Motor neuron (in vitro differentiated cells): Measurements from ENCODE around the gene DBH. TPM values are rescaled to one million over a fixed set of nuclear protein-coding genes. Genes with fewer than 3 reads are reported as not detected.

ENCODE experiments used
- ATAC-seq, 8 experiments: fragments of 200-7000 bp; cut with Tn5 transposase; replicated peaks in 6 of 8; 2 replicates each; pipeline ENCODE4 v1.8.0; 2021; ENCODE audit warnings: mild to moderate bottlenecking in 8 of 8, moderate library complexity in 8 of 8
- H3K27ac ChIP-seq, 2 donors: fragments of 250-450 bp; sonication (Bioruptor Pico); 2 replicates each; pipeline ENCODE4 v1.9.0; 2021; ENCODE audit warnings: antibody characterized with exemption in 2 of 2, mild to moderate bottlenecking in 2 of 2, moderate library complexity in 1 of 2
- H3K4me1 ChIP-seq, 2 donors: fragments of 250-450 bp; sonication (Bioruptor Pico); replicated peaks in 1 of 2; 2 replicates each; pipeline ENCODE4 v1.6.1; 2021; ENCODE audit warnings: antibody characterized with exemption in 2 of 2, mild to moderate bottlenecking in 2 of 2, moderate library complexity in 1 of 2
- H3K4me3 ChIP-seq, 5 donors: fragments of 250-450 bp; sonication (Bioruptor Pico); 2 replicates each; pipeline ENCODE4 v1.9.0; 2021; ENCODE audit warnings: antibody characterized with exemption in 5 of 5, mild to moderate bottlenecking in 5 of 5, moderate library complexity in 4 of 5
- WGBS, 10 experiments: fragments of 450-650 bp; shearing (Covaris generic); methylation state at CpG; one replicate each; pipeline ENCODE4 v1.0.0; 2022; 5-methylcytosine and 5-hydroxymethylcytosine counted together
- in situ Hi-C, 9 experiments: fragments of 400-800 bp; cut with MboI; loops; one replicate each; pipeline ENCODE4 v1.15.0; 2021; ENCODE audit warnings: low sequenced_read_pairs in 9 of 9, low pct_unique_long_range_greater_than_20kb in 2 of 9; ENCODE audit not compliant: unreplicated experiment in 9 of 9
- total RNA-seq, 8 experiments: library from RNA; unstranded; fragments of 300-600 nt; gene quantifications; 2 replicates each; pipeline versions ENCODE4 v1.2.3 to v1.2.4, GENCODE V29; 2022

Gene DBH
- total RNA-seq, 8 experiments from 2014 or later, result 0.07 to 1.7 (median 0.20) TPM

DNA sequence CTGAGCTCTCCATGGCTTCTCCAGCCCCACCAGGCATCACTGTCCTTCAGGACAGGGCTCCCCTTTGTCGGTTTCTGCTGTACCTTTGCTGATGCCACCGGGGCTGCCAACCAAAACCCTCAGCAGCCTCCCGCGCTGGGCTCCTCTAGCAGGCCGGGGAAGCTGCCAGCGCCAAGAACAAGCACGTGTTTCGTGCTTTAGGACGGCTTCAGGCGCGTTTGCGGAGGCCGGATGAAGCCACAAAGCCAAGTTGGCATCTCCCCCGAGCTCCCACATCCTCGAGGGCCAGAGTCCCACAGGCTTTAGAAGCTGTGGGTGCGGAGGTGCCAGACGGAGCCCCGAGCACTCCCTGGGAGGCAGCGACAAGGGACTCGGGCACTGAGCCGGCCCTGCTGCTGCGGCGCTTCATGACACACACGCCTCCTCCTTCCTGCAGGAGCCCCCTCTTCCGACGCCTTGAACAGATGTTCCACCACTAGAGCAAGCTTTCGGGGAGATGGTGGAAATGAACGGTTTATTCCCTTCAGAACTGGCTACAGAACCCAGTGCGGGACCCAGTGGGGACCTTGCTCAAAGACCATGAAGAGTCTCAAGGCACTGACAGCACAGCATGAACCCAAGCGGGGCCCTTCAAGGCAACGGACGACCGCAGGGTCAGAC lies 65.3 kb downstream of the DBH start:
- WGBS, 10 experiments, result 90 to 100% (median 91%) methylated on average over 1 to 14 of the region's 33 CpGs; no CpG with 5 or more reads in 7 of the 10 experiments
- Histone ChIP-seq H3K4me1 (peaks cover 27 to 33% of the 10 kb centered on the region in 2 donors), H3K27ac (no peak overlapping the region), H3K4me3 (no peak overlapping the region)
- in situ Hi-C loops, result loop anchor here in 1 of 9 experiments (25.0 kb wide), 1 partner anchor 164 kb away; the partner anchor contains the start of gene ADAMTSL2
- ATAC-seq, result peak in 1 of 8 experiments; percentile 17

DNA sequence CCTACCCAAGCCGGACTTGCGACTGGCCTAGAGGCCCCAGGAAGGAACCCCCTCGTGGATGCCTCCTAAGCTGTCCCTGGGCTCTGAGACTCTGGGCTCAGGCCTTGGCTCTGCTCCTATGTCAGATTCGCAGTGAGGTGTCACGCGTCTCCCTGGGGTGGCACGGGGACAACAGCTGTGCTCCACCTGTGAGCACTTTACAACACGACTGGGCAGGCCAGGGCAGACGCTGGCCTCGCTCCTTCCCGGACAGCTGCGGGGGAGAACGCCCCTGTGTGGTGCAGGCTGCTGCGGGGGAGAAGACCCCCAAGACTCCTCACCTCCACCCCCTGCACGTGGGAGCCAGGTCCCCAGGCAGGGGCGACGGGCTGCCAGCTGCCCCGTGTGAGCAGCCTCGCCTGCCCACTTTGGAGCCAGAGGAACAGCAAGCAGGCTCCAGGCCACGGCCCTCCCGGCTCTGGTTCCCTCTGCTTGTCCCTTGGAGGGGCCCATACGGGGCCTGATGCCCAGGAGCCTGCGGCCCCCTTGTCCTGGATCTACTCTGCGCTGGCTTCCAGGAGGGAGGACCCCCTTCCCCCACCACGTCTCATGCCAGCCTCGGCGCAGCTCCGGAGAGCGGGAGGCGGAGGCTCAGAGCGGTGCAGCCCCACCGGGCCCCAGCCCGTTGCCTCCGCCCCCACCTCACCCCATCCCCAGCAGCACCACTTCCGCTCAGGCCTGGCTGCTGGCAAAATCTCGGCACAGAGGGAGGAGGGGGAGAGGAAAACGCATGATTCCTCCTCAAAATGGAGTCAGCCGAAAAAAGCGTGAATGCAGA lies 66.0 kb downstream of the DBH start:
- Histone ChIP-seq H3K4me3 (no peak overlapping the region), H3K27ac (no peak overlapping the region), H3K4me1 (peaks cover 34 to 38% of the 10 kb centered on the region in 2 donors)
- in situ Hi-C loops, result loop anchor here in 1 of 9 experiments (25.0 kb wide), 1 partner anchor 165 kb away; the partner anchor contains the start of gene ADAMTSL2
- 0 to 100% (median 62%) methylated on average over 1 to 5 of the region's 39 CpGs; no CpG with 5 or more reads in 4 of the 10 experiments for WGBS, 10 experiments
- ATAC-seq, result peak in 6 of 8 experiments; percentile 30 to 74 (median 61)

DNA sequence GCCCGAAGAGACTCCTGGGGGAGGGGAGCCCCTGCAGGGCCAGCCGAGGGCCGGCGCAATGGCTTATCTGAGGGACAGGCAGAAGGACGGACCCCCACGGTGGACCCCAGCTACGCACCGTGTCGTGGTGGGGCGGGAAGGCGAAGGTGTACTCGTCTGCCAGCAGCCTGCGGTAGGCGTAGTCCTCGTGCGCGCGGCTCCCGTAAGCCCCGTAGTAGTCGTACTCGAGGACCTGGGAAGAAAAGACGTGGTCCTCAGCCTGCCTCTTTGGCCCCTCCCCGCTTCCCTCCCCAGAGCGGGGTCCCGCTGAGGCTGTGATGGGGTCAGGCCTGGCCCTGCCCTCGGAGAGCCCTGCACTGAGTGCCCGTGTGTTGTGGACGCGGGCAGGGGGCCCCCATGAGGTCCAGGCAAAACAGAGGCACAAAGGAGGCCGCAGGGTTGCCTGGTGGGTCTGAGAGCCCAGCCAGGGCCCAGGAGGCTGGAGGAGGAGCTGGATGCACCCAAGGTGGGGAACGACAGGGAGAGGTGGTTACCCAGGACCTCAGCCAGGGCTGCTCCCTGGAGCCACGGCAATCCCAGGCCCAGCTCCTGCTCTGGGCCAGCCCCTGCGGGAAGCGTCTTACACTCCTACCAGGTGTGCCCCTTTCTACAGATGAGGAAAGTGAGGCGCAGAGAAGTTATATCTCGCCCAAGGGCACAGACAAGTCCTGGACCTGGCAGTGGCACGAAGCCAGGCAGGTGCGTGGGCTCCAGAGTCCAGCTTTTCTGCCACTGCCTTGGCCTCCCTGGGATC lies 66.8 kb downstream of the DBH start:
- ATAC-seq, result peak in 4 of 8 experiments; percentile 7 to 25 (median 22)
- Histone ChIP-seq H3K4me3 (no peak overlapping the region), H3K27ac (no peak overlapping the region), H3K4me1 (peaks cover 34 to 42% of the 10 kb centered on the region in 2 donors)
- WGBS, 10 experiments, result 60 to 89% (median 77%) methylated on average over 3 to 10 of the region's 39 CpGs; no CpG with 5 or more reads in 5 of the 10 experiments
- in situ Hi-C loops, result loop anchor here in 1 of 9 experiments (25.0 kb wide), 1 partner anchor 166 kb away; the partner anchor contains the start of gene ADAMTSL2

DNA sequence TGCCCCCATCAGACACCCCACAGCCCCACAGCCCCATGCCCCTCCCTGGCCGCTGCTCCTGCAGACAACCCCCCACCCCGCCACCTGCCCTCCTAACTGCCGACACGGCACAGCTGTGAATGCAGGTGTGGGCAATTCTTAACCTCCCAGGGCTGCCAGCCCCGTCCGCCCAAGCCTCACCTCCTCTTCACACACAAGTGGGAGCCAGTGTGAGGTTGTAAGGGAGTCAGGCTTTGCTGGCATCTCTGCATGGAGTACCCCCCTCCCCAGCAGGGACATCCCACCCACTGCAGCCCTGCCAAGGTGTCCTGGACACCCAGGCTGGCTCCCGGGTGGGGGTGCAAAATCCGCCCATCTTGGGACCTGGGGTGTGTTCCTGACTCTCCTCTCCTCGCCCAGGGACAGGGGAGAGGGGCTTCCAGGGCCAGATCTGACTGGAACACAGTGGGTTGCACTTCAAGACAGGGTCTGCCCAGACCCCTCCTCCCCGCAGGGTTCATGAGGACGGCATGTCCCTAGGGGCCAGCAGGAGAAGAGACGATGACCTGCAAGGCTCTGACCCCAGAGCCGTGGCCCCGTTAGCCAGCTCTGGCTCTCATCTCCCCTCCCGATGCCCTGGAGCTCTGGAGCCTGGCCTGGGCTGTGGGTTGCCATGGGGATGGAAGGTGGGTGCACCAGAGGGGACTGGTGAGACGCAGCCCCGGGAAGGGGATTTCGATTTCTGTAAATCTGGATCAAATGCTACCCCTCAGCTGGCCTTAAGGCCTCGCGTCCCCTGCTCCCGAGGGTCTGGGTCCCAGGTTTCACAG lies 67.6 kb downstream of the DBH start:
- no peak overlapping the region for H3K4me3 ChIP-seq
- whole genome bisulfite sequencing, 10 experiments, result 20 to 83% (median 73%) methylated on average over 1 to 3 of the region's 21 CpGs; no CpG with 5 or more reads in 7 of the 10 experiments
- peak in 3 of 8 experiments; percentile 5 to 30 (median 21) for ATAC-seq
- peak overlapping the region in 1 of 2 donors; percentile 8 for H3K27ac ChIP-seq
- H3K4me1 ChIP-seq, result peaks cover 34 to 42% of the 10 kb centered on the region in 2 donors
- in situ Hi-C loops, result loop anchor here in 1 of 9 experiments (25.0 kb wide), 1 partner anchor 166 kb away; the partner anchor contains the start of gene ADAMTSL2

DNA sequence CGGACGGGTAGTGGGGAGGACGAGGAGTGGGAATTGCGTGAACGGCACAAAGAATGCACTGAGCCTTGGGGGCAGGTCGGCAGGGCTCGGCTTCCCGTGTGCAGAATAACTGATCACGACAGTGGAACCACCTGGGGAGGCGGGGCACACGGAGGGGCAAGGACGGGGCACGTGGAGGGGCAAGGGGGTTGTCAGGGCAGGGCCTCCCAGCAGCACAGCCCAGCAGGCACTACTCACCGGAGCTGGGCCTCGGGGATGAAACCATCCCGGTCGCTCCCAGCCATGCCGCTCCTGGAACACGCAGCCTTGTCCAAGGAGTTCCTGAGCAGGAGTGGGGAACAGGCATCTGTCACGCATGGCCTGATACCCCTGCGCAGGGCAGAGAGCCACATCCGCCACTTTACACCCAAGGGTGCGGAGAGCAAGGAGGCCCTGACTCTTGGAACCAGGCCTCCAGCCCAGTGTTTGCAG lies 68.6 kb downstream of the DBH start:
- in situ Hi-C loops, result loop anchor here in 1 of 9 experiments (25.0 kb wide), 1 partner anchor 167 kb away; the partner anchor contains the start of gene ADAMTSL2
- ATAC-seq, result no peak

DNA sequence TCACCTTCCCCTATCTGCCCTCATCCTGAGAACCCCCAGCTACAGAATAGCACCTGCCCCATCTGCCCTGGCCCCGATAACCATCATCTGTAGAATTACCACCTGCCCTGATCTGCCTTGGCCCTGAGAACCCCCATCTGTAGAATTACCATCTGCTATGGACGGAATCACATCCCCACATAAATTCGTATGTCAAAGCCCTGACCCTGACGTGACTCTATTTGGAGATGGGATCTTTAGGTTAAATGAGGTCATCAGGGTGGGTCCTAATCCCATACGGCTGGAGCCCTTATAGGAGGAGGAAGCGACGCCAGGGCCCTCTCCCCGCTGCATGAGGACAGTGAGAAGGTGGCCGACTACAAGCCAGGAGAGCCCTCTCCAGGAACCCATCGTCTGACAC lies 69.4 kb downstream of the DBH start:
- in situ Hi-C loops, result loop anchor here in 1 of 9 experiments (25.0 kb wide), 1 partner anchor 168 kb away; the partner anchor contains the start of gene ADAMTSL2
- Histone ChIP-seq H3K4me1 (peaks cover 44 to 54% of the 10 kb centered on the region in 2 donors), H3K4me3 (no peak overlapping the region), H3K27ac (no peak overlapping the region)
- no peak for ATAC-seq
- WGBS, 10 experiments, result 59 to 60% methylated on average over 5 to 6 of the region's 10 CpGs; no CpG with 5 or more reads in 8 of the 10 experiments

More for the DNA sequence above, 68.6 kb downstream of the DBH start:
- Histone ChIP-seq H3K4me1 (peaks cover 43 to 52% of the 10 kb centered on the region in 2 donors), H3K4me3 (no peak overlapping the region), H3K27ac (no peak overlapping the region)
- 86 to 100% (median 100%) methylated on average over 1 to 5 of the region's 23 CpGs; no CpG with 5 or more reads in 7 of the 10 experiments for WGBS, 10 experiments

DNA sequence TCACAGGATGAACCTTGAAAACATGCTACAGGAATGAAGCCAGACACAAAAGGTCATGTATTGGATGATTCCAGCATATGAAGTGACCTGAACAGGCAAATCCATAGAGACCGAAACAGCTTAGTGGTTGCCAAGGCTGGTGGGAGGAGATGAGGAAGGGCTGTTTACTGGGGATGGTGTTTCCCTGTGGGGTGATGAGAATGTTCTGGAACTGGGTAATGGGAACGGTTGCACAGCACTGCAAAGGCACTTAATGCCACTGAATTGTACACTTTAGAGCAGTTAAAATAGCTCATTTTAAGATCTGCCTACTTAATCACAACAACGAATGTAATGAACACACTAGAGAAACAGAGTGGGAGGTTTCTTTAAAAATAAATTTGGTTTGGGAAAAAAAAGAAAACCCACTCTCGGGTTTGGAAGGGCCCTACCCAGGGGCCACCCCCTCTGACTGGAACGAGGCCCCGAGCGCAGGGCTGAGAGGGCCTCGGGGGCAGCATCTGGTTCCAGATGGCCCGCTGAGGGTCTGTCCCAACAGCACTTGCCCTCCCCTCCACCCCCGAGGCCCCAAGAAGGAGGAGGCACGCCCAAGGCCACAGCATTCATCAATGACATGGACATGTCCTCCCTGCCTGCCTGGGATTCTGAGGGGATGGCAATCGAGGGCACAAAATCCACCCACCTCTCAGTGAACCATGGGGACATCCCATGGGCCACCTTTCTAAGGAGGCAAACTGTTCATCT lies 70.3 kb downstream of the DBH start:
- H3K4me3 ChIP-seq, result no peak overlapping the region
- H3K4me1 ChIP-seq, result peaks cover 44 to 50% of the 10 kb centered on the region in 2 donors
- WGBS, 10 experiments, result 29 to 93% (median 59%) methylated on average over 1 to 10 of the region's 12 CpGs; no CpG with 5 or more reads in 1 of the 10 experiments
- no peak overlapping the region for H3K27ac ChIP-seq
- in situ Hi-C loops, result loop anchor here in 1 of 9 experiments (25.0 kb wide), 1 partner anchor 169 kb away; the partner anchor contains the start of gene ADAMTSL2
- ATAC-seq, result peak in 1 of 8 experiments; percentile 24

DNA sequence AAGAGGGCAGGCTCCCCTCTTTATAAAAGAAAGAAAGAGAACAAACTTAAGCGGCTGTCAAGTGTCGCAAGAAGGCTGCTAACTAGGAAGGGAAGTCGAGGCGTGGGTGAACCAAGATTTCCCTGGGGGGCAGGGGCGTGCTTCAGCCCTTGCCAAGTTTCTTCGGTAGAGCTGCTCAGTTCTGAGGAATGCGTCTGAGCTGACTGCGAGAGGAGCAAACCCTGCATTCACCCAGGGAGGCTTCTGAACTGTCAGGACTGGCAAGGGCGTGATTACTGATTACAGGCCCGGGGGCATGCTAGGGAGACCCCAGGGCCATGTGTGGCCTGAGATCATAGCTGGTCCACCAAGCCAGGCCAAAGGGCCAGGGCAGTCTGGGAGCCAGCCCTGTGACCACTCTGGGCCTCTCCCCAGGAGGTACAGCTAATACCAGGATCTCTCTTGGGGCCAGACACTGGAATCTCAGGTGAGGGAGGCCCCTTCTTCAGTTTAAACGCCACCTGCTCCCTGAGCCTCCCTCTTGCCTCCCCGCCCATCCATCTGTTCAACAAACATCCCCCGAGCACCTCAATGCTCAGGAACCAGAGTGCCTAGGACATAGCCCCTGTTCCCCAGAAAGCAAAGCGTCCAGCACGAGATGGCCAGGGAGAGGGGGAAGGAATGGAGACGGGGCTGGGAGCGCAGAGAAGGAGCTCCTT lies 71.1 kb downstream of the DBH start:
- WGBS, 10 experiments, result 63 to 93% (median 76%) methylated on average over 3 to 9 of the region's 17 CpGs; no CpG with 5 or more reads in 6 of the 10 experiments
- Histone ChIP-seq H3K27ac (no peak overlapping the region), H3K4me3 (no peak overlapping the region), H3K4me1 (peaks cover 39 to 44% of the 10 kb centered on the region in 2 donors)
- ATAC-seq, result peak in 2 of 8 experiments; percentile 21 to 56
- in situ Hi-C loops, result loop anchor here in 1 of 9 experiments (25.0 kb wide), 1 partner anchor 170 kb away; the partner anchor contains the start of gene ADAMTSL2

DNA sequence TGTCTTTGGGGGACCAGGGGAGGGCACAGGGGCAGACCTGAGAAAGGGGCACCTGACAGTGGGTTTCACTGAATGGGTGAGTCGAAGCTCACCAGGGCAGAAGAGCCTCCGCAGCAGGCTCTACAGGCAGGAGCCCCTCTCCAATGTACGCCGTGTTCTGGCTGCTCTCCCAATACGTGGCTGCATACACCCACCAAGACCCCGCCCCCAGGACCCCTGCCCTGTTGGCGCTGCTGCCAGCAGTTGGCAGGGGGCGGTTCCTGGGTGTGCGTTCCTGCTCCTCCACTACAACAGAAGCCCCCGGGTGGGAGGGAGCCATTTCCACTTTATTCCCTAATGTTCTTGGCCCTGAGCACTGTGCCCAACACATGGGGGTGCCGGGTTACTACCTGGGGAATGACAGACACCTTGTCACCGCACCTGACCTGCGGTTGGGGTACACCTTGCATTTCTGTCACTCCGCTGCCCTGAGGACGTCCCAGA lies 71.6 kb downstream of the DBH start:
- 86 to 100% (median 100%) methylated on average over 1 to 7 of the region's 15 CpGs; no CpG with 5 or more reads in 7 of the 10 experiments for WGBS, 10 experiments
- no peak overlapping the region for H3K4me3 ChIP-seq
- no peak for ATAC-seq
- H3K4me1 ChIP-seq, result peaks cover 33 to 38% of the 10 kb centered on the region in 2 donors
- in situ Hi-C loops, result loop anchor here in 1 of 9 experiments (25.0 kb wide), 1 partner anchor 171 kb away; the partner anchor contains the start of gene ADAMTSL2
- H3K27ac ChIP-seq, result no peak overlapping the region
